AG04449 (cell line): ENCODE results near the gene DNAJB6.
"Not testable (repeated sequence)": the region's sequence is repeated elsewhere in the genome, so short reads cannot be mapped to it uniquely, and the experiment has no call there.

Source experiments
- CTCF ChIA-PET: fragments of 350-600 bp; formaldehyde crosslinking; extraction: SDS; loops from one replicate; lab custom pipeline; 2021; ENCODE audit warnings: antibody characterized with exemption; lab: Yijun Ruan, JAX
- POLR2A ChIA-PET: fragments of 400-600, 350-600 bp; formaldehyde crosslinking; extraction: SDS; loops from one replicate; lab custom pipeline; 2020; ENCODE audit warnings: antibody characterized with exemption, inconsistent platforms; lab: Yijun Ruan, JAX
- DNase-seq: peaks from one replicate; pipeline ENCODE4 v3.0.0-alpha.2; 2010; ENCODE audit warnings: low read depth, low spot score
- H3K4me3 ChIP-seq: 2 replicates; pipeline ENCODE4 v1.5.1; 2011; ENCODE audit warnings: low read depth, mild to moderate bottlenecking, control low read depth, low read length
- TF ChIP-seq, protein P1 (sequence below): IDR thresholded peaks from one replicate; pipeline ENCODE4 v1.5.1; 2011; ENCODE audit warnings: mild to moderate bottlenecking, moderate library complexity, low read length, control low read depth, inconsistent platforms; ENCODE audit not compliant: insufficient read depth; ENCODE audit errors: missing control alignments

Gene DNAJB6

DNA sequence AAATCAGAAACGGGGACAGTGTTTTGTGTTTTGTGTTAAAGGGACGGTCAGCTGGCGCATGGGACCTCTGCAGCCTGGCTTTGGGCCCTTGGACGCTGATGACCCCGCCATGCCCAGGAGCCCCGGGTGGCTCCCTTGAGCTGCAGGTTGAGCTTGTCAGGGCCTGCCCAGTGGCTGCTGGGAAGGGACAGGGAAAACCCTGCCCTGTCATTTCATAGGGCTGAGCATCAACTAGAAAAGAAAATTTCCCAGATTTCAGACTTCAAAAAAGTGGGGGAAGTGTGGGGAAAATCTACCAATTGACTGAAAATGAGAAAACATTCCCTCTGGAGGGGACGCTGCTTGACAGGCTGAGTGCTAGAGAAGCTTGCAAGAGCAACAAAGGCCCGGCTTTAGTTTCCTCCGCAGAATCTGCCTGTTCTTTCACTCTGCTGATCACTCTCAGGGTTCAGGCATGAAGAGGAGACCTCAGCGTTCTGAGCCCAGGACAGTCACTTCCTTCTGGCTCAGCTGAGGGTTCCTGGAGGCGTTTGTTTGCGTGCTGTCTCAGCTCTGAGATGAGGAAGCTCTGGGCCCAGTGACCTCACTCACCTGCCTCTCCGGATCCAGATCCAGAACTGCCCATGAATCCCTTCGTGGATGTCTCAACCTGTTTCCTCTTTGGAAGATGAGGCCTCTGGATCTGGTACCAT, 18.6 kb upstream of the DNAJB6 start:
- no peak for DNase-seq
- TF ChIP-seq, protein P1, sequence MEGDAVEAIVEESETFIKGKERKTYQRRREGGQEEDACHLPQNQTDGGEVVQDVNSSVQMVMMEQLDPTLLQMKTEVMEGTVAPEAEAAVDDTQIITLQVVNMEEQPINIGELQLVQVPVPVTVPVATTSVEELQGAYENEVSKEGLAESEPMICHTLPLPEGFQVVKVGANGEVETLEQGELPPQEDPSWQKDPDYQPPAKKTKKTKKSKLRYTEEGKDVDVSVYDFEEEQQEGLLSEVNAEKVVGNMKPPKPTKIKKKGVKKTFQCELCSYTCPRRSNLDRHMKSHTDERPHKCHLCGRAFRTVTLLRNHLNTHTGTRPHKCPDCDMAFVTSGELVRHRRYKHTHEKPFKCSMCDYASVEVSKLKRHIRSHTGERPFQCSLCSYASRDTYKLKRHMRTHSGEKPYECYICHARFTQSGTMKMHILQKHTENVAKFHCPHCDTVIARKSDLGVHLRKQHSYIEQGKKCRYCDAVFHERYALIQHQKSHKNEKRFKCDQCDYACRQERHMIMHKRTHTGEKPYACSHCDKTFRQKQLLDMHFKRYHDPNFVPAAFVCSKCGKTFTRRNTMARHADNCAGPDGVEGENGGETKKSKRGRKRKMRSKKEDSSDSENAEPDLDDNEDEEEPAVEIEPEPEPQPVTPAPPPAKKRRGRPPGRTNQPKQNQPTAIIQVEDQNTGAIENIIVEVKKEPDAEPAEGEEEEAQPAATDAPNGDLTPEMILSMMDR = no peak
- CTCF ChIA-PET = interaction anchor here (0.6 to 1.4 kb wide), 3 partner anchors 16 to 69 kb away, joined by 4 read pairs; no protein-coding TSS in a partner anchor
- POLR2A ChIA-PET = no interaction called here
- no peak overlapping the region for H3K4me3 ChIP-seq

DNA sequence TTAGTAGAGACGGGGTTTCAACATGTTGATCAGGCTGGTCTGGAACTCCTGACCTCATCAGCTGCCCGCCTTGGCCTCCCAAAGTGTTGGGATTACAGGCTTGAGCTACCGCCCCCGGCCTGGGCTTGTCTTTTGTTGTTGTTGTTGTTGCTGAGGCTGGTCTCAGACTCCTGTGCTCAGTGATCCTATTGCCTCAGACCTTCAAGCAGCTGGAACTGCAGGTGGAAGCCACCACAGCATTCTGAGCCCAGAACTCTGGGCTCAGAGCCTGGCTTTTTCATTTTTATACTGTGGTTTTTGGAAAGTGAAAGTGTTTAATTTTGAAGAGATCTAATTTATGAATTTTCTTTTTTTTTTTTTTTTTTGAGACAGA, 16.2 kb upstream of the DNAJB6 start:
- H3K4me3 ChIP-seq = no peak overlapping the region
- DNase-seq = no peak
- CTCF ChIA-PET = interaction anchor here (1.2 kb wide), 1 partner anchor 9 kb away, joined by 5 read pairs; no protein-coding TSS in a partner anchor
- POLR2A ChIA-PET = no interaction called here
- TF ChIP-seq, protein P1 = no peak

DNA sequence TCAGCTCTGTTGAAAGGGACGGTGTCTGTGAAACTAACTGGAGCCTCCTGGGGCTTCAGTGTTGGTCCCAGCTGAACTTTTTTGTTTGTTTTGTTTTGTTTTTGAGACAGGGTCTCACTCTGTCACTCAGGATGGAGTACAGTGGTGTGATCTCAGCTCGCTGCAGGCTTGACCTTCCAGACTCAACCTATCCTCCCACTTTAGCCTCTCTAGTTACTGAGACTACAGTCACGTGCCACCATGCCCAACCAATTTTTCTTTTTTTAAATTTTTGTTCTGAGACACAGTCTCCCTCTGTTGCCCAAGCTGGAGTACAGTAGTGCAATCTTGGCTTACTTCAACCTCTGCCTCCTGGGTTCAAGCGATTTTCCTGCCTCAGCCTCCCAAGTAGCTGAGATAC, 13.4 kb upstream of the DNAJB6 start:
- no peak overlapping the region for H3K4me3 ChIP-seq
- TF ChIP-seq, protein P1 = no peak
- ChIA-PET CTCF (interaction anchor here (1.3 kb wide), 1 partner anchor 15 kb away, joined by 4 read pairs; no protein-coding TSS in a partner anchor), POLR2A (no interaction called here)
- DNase-seq = no peak

DNA sequence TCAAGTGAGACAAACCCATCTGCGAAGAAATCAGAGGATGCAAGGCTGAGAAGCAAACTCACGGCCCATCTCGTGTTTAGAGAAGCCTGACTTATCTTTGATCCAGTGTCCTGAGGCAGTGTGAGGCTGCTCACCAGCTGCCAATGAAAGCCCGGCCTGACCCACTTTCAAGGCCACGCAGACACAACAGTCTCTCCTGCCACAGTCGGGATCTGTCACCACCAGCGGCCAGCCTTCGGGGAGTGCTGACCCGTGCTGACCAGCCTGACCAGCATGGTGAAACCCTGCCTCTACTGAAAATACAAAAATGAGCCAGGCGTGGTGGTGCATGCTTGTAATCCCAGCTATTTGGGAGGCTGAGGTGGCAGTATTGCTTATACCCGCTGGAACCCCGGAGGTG, 7.4 kb upstream of the DNAJB6 start:
- no peak overlapping the region for H3K4me3 ChIP-seq
- ChIA-PET CTCF (interaction anchor here (0.9 kb wide), 1 partner anchor 10 kb away, joined by 3 read pairs; no protein-coding TSS in a partner anchor), POLR2A (no interaction called here)
- TF ChIP-seq, protein P1 = no peak
- no peak for DNase-seq

DNA sequence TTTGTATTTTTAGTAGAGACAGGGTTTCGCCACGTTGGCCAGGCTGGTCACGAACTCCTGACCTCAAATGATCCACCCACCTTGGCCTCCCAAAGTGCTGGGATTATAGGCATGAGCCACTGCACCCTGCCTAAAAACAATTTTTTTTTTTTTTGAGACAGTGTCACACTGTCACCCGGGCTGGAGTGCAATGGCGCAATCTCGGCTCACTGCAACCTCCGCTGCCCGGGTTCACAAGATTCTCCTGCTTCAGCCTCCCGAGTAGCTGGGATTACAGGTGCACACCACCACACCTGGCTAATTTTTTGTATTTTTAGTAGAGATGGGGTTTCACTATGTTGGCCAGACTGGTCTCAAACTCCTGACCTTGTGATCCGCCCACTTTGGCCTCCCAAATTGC, 6.2 kb upstream of the DNAJB6 start:
- CTCF ChIA-PET = interaction anchor here (1.0 to 1.6 kb wide), 2 partner anchors 9 to 57 kb away, joined by 3 to 4 read pairs; no protein-coding TSS in a partner anchor
- DNase-seq, H3K4me3 ChIP-seq, POLR2A ChIA-PET: not testable (repeated sequence)

DNA sequence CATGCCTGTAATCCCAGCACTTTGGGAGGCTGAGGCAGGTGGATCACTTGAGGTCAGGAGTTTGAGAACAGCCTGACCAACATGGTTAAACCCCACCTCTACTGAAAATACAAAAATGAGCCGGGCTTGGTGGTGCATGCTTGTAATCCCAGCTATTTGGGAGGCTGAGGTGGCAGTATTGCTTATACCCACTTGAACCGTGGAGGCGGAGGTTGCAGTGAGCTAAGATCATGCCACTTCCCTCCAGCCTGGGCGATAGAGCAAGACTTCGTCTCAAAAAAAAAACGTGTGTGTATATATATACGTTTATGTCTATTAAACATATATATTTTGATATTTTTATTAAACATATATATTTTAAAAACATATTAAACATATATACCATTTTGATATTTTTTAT, 5.8 kb upstream of the DNAJB6 start:
- POLR2A ChIA-PET, DNase-seq, H3K4me3 ChIP-seq: not testable (repeated sequence)
- CTCF ChIA-PET = interaction anchor here (1.0 to 1.6 kb wide), 2 partner anchors 9 to 58 kb away, joined by 3 to 4 read pairs; no protein-coding TSS in a partner anchor

DNA sequence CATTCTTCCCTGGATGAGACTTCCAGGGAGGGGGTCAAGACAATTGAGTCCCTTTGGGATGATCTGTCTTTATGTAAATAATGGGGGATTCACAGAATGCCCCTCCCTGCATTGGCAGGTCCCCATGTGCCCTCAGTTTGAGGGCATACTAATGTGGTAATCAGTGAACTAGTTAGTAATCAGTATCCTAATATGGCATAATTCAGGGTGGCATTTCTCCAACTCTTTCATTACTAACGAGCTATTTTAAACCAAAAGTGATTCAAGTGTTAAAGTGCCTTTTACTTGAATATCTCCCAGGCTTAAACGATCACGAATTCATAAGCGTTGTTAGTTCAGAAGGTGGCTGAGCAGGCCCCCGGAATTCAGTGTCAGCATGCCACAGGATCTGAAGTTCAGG, 1.6 kb upstream of the DNAJB6 start:
- no peak overlapping the region for H3K4me3 ChIP-seq
- TF ChIP-seq, protein P1 = no peak
- DNase-seq = no peak
- CTCF ChIA-PET = interaction anchor here (0.7 to 1.7 kb wide), 3 partner anchors 13 to 61 kb away, joined by 3 to 6 read pairs (median 4); no protein-coding TSS in a partner anchor
- POLR2A ChIA-PET = no interaction called here
